GM10248 (cell line): Measurements from ENCODE around the gene IGSF9B.

ENCODE experiments used
- CTCF ChIA-PET: fragments of 300-600 bp; sonication (Branson Sonifier 250); formaldehyde crosslinking; extraction: SDS; loops from one replicate; lab custom pipeline; 2021; ENCODE audit warnings: antibody characterized with exemption; lab: Yijun Ruan, JAX
- POLR2A ChIA-PET: fragments of 350-650 bp; sonication (Branson Sonifier 250); formaldehyde crosslinking; extraction: SDS; loops from one replicate; lab custom pipeline; 2020; ENCODE audit warnings: antibody characterized with exemption; lab: Yijun Ruan, JAX
- DNase-seq: peaks from one replicate; pipeline ENCODE4 v3.0.0; 2012; ENCODE audit errors: extremely low spot score
- CTCF ChIP-seq: IDR thresholded peaks from 2 replicates; pipeline ENCODE4 v1.5.1; 2012; ENCODE audit warnings: mild to moderate bottlenecking, low read depth; ENCODE audit errors: extremely low read depth, missing control alignments, control extremely low read depth

Gene IGSF9B

DNA sequence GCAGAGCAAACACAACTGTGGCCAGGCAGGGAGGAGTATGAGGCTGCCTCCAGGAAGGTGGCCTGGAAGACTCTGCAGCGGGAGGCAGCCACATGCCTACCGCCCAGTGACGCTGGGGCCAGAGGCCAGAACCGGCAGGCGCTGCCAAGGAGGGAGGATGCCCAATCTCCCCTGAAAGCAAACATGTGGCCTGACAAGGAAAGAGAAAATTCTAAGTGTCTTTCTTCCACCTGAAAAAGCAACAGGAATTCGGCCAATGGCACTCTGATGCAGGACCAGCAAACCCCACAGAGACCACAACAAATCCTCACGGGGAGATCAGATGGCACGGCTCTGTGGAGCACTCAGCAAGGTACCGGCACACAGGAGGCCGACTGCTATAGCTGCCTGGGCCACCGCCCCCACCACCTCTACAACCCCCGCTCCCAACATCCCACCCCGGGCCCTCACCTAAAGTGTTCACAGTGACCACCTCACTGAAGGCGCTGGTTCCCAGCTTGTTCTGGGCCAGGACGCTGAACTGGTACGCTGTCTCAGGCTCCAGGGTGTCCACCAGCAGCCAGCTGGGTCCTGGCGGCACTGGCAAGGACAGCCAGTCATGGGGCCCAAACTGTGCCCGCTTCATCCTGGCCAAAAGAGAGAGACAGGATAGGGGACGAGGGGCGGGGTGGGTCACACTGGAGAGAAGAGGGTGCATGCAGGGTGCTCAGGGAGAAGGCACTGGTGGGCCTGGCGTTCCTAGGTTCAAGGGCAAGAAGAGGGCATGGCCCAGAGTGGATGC lies 30.1 kb downstream of the IGSF9B start:
- CTCF ChIA-PET, result interaction anchor here (1.1 to 1.4 kb wide), 5 partner anchors 12 to 119 kb away, joined by 3 read pairs; no protein-coding TSS in a partner anchor
- POLR2A ChIA-PET, result no interaction called here
- TF ChIP-seq CTCF, result no peak

GRCh38 chr11:133925756-133926155 lies 31.0 kb downstream of the IGSF9B start:
- DNase-seq, result no peak
- TF ChIP-seq CTCF, result no peak
- ChIA-PET POLR2A (no interaction called here), CTCF (no interaction called here)

More for the DNA sequence above, 30.1 kb downstream of the IGSF9B start:
- no peak for DNase-seq

GRCh38 chr11:133924661-133925060 lies 32.1 kb downstream of the IGSF9B start:
- DNase-seq, result no peak
- ChIA-PET POLR2A (no interaction called here), CTCF (interaction anchor here (1.1 to 2.0 kb wide), 2 partner anchors 8 to 137 kb away, joined by 3 to 5 read pairs; no protein-coding TSS in a partner anchor)
- no peak for TF ChIP-seq CTCF

- POLR2A ChIA-PET, result no interaction called here
- CTCF ChIA-PET, result no interaction called here
- TF ChIP-seq CTCF, result no peak
- DNase-seq, result no peak
Observed at GRCh38 chr11:133922078-133922870, 34.5 kb downstream of the IGSF9B start.

DNA sequence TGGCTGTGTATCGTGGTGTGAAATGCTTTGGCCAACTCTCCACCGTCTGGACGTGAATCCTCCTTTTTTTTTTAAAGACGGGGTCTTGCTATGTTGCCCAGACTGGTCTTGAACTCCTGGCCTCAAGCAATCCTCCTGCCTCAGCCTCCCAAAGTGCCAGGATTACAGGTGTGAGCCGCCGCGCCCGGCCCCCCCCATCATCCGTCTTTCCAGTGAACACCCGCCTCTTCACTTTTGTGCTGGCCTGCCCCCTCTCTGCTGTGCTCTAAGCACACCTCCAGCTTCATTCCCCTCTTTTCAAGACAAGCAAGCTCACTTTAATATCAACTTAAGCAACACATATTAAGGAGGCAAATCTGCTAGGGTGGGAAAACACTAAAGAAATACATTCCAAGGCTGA lies 35.3 kb downstream of the IGSF9B start:
- ChIA-PET CTCF (interaction anchor here (2.3 kb wide), 1 partner anchor 10 kb away, joined by 7 read pairs; no protein-coding TSS in a partner anchor), POLR2A (no interaction called here)
- TF ChIP-seq CTCF, result no peak
- no peak for DNase-seq

- ChIA-PET POLR2A (no interaction called here), CTCF (interaction anchor here (2.3 kb wide), 1 partner anchor 10 kb away, joined by 7 read pairs; no protein-coding TSS in a partner anchor)
- no peak for TF ChIP-seq CTCF
- DNase-seq, result no peak
Observed at GRCh38 chr11:133921026-133921425, 35.7 kb downstream of the IGSF9B start.
